HEK293 (cell line): ENCODE measurements around the gene TMEM150B.

Experiments
- CTCF ChIA-PET: fragments of 350-600 bp; formaldehyde crosslinking; extraction: SDS; loops from one replicate; lab custom pipeline; 2021; ENCODE audit warnings: antibody characterized with exemption; lab: Yijun Ruan, JAX
- POLR2A ChIA-PET: fragments of 300-600 bp; formaldehyde crosslinking; extraction: SDS; loops from one replicate; lab custom pipeline; 2020; ENCODE audit warnings: antibody characterized with exemption, inconsistent platforms; lab: Yijun Ruan, JAX
- H3K27ac ChIP-seq: fragments of 200-500 bp; sonication (Bioruptor generic); 2 replicates; pipeline ENCODE4 v1.5.1; 2014; ENCODE audit warnings: low read depth, low read length, control low read depth, inconsistent platforms; ENCODE audit errors: extremely low read depth
- H3K36me3 ChIP-seq, 2 experiments: fragments of 200-500 bp in 1 of 2; sonication (Bioruptor generic) in 1 of 2; 1 replicate in 1 of 2; 2 replicates in 1 of 2; pipeline ENCODE4 v1.5.1; 2014 to 2017; ENCODE audit warnings: inconsistent platforms in 2 of 2, low read length in 2 of 2; ENCODE audit not compliant: control insufficient read depth in 2 of 2, insufficient read depth in 1 of 2
- H3K4me1 ChIP-seq: fragments of 200-500 bp; sonication (Bioruptor generic); 2 replicates; pipeline ENCODE4 v1.5.1; 2014; ENCODE audit warnings: mild to moderate bottlenecking, low read length, inconsistent platforms; ENCODE audit not compliant: control insufficient read depth, insufficient read depth
- H3K4me3 ChIP-seq: 2 replicates; pipeline ENCODE4 v1.5.1; 2011; ENCODE audit warnings: low read depth, mild to moderate bottlenecking, control low read depth, low read length, moderate library complexity
- H3K9me3 ChIP-seq: fragments of 200-500 bp; sonication (Bioruptor generic); 2 replicates; pipeline ENCODE4 v1.5.1; 2014; ENCODE audit warnings: low read depth, low read length, inconsistent platforms; ENCODE audit not compliant: control insufficient read depth, insufficient read depth
- KLF8 ChIP-seq: fragments of 450-650 bp; formaldehyde crosslinking; IDR thresholded peaks from 2 replicates; pipeline ENCODE4 v1.5.1; 2016; ENCODE audit warnings: missing biosample characterization, missing genetic modification characterization
- SP2 ChIP-seq: fragments of 450-650 bp; formaldehyde crosslinking; IDR thresholded peaks from 2 replicates; pipeline ENCODE4 v1.5.1; 2016; ENCODE audit warnings: missing biosample characterization, missing genetic modification characterization
- TCF7L2 ChIP-seq: IDR thresholded peaks from 2 replicates; pipeline ENCODE4 v1.6.1; 2011; ENCODE audit warnings: low read depth, mild to moderate bottlenecking, inconsistent platforms, low read length, moderate library complexity, borderline replicate concordance
- TRIM28 ChIP-seq: IDR thresholded peaks from 2 replicates; pipeline ENCODE4 v1.6.1; 2011; ENCODE audit warnings: low read length, control low read depth, borderline replicate concordance
- ZBTB1 ChIP-seq: fragments of 450-650 bp; formaldehyde crosslinking; IDR thresholded peaks from 2 replicates; pipeline ENCODE4 v1.5.1; 2016; ENCODE audit warnings: missing biosample characterization, missing genetic modification characterization
- ZNF514 ChIP-seq: fragments of 450-650 bp; formaldehyde crosslinking; IDR thresholded peaks from 2 replicates; pipeline ENCODE4 v1.5.1; 2016; ENCODE audit warnings: missing biosample characterization, missing genetic modification characterization
- ZNF670 ChIP-seq: fragments of 450-650 bp; formaldehyde crosslinking; IDR thresholded peaks from 2 replicates; pipeline ENCODE4 v1.5.1; 2016; ENCODE audit warnings: missing biosample characterization, missing genetic modification characterization, low read depth
- ZSCAN23 ChIP-seq: fragments of 450-650 bp; formaldehyde crosslinking; IDR thresholded peaks from 2 replicates; pipeline ENCODE4 v1.5.1; 2016; ENCODE audit warnings: missing biosample characterization, missing genetic modification characterization
- ZXDB ChIP-seq: fragments of 450-650 bp; formaldehyde crosslinking; IDR thresholded peaks from 2 replicates; pipeline ENCODE4 v1.5.1; 2016; ENCODE audit warnings: missing biosample characterization, missing genetic modification characterization
- TF ChIP-seq, protein P1 (sequence below): fragments of 450-650 bp; formaldehyde crosslinking; IDR thresholded peaks from 2 replicates; pipeline ENCODE4 v1.5.1; 2016; ENCODE audit warnings: missing biosample characterization, missing genetic modification characterization
- TF ChIP-seq, protein P2 (sequence below): fragments of 450-650 bp; formaldehyde crosslinking; IDR thresholded peaks from 2 replicates; pipeline ENCODE4 v1.5.1; 2016; ENCODE audit warnings: missing biosample characterization, missing genetic modification characterization, low read depth
- TF ChIP-seq, protein P3 (sequence below): fragments of 450-650 bp; formaldehyde crosslinking; optimal IDR thresholded peaks from 2 replicates; pipeline ENCODE3; 2016; ENCODE audit warnings: missing biosample characterization, mild to moderate bottlenecking, missing genetic modification characterization
- TF ChIP-seq, protein P4 (sequence below): fragments of 450-650 bp; formaldehyde crosslinking; IDR thresholded peaks from 2 replicates; pipeline ENCODE4 v1.5.1; 2016; ENCODE audit warnings: missing biosample characterization, missing genetic modification characterization
- TF ChIP-seq, protein P5 (sequence below): fragments of 450-650 bp; formaldehyde crosslinking; conservative IDR thresholded peaks from 2 replicates; pipeline ENCODE4 v1.5.1; 2016; ENCODE audit warnings: low read depth, missing biosample characterization, missing genetic modification characterization

Gene TMEM150B

DNA sequence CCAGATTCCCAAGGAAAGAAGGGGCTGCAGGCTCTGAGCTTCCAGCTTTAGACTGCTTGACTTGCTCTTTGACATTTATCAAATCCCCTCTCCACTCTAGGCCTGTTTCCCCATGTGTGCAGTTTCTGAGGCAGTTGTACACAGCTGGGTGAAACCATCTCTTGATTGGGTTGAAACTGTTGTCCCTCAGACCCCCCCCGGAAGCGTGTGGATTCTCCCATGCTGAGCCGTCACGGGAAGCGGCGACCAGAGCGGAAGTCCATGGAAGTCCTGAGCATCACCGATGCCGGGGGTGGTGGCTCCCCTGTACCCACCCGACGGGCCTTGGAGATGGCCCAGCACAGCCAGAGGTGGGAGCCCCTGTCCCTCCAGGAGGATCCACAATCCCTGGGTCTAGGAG lies 21.7 kb downstream of the TMEM150B start:
- H3K4me3 ChIP-seq = no peak overlapping the region
- H3K4me1 ChIP-seq = peaks cover 3% of the 10 kb centered on the region; the same call in 1 of the 2 replicates
- H3K36me3 ChIP-seq = peaks cover 22 to 62% of the 10 kb centered on the region in 2 experiments; a peak in 2 of 3 replicates
- ChIA-PET CTCF (interaction anchor here (0.7 to 4.1 kb wide), 19 partner anchors 10 to 200 kb away, joined by 3 to 62 read pairs (median 10); partner anchors contain the start of genes GARIN5B, KMT5C and TMEM238), POLR2A (interaction anchor here (0.6 to 4.0 kb wide), 6 partner anchors 36 to 104 kb away, joined by 3 to 18 read pairs (median 4); partner anchors contain the start of genes KMT5C and UBE2S)
- TF ChIP-seq, protein P1, sequence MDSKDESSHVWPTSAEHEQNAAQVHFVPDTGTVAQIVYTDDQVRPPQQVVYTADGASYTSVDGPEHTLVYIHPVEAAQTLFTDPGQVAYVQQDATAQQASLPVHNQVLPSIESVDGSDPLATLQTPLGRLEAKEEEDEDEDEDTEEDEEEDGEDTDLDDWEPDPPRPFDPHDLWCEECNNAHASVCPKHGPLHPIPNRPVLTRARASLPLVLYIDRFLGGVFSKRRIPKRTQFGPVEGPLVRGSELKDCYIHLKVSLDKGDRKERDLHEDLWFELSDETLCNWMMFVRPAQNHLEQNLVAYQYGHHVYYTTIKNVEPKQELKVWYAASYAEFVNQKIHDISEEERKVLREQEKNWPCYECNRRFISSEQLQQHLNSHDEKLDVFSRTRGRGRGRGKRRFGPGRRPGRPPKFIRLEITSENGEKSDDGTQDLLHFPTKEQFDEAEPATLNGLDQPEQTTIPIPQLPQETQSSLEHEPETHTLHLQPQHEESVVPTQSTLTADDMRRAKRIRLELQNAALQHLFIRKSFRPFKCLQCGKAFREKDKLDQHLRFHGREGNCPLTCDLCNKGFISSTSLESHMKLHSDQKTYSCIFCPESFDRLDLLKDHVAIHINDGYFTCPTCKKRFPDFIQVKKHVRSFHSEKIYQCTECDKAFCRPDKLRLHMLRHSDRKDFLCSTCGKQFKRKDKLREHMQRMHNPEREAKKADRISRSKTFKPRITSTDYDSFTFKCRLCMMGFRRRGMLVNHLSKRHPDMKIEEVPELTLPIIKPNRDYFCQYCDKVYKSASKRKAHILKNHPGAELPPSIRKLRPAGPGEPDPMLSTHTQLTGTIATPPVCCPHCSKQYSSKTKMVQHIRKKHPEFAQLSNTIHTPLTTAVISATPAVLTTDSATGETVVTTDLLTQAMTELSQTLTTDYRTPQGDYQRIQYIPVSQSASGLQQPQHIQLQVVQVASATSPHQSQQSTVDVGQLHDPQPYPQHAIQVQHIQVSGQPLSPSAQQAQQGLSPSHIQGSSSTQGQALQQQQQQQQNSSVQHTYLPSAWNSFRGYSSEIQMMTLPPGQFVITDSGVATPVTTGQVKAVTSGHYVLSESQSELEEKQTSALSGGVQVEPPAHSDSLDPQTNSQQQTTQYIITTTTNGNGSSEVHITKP = peak; percentile 70
- no peak for TF ChIP-seq TRIM28
- 0 out of 2 replicates have a peak overlapping the region, but pooled peaks have one; percentile 13 for H3K27ac ChIP-seq
- H3K9me3 ChIP-seq = no peaks in the 10 kb centered on the region

DNA sequence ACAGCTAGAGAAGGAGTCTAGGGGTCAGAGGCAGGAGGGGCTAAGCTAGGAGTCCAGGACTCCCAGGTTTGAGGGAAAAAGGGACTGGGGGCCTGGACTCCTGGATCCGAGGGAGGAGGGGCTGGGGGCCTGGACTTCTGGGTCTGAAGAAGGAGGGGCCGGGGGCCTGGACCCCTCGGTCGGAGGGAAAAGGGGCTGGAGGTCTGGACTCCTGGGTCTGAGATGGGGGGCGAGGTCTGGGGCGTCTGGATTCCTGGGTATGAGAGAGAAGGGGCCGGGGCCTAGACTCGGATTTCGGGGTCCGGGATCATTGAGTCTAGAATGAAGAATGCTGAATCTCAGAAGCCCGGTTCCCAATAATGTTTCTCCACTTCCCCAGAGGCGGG lies 22.8 kb downstream of the TMEM150B start:
- ChIA-PET POLR2A (interaction anchor here (0.6 to 4.0 kb wide), 7 partner anchors 37 to 105 kb away, joined by 3 to 18 read pairs (median 4); partner anchors contain the start of genes KMT5C and UBE2S), CTCF (interaction anchor here (0.6 to 4.1 kb wide), 36 partner anchors 10 to 232 kb away, joined by 3 to 62 read pairs (median 5); partner anchors contain the start of genes GARIN5B, KMT5C, TMEM150B and TMEM238)
- H3K27ac ChIP-seq = no peak overlapping the region
- H3K4me3 ChIP-seq = no peak overlapping the region
- no peaks in the 10 kb centered on the region for H3K9me3 ChIP-seq
- H3K4me1 ChIP-seq = peaks cover 3% of the 10 kb centered on the region; the same call in 1 of the 2 replicates
- TF ChIP-seq, protein P2, sequence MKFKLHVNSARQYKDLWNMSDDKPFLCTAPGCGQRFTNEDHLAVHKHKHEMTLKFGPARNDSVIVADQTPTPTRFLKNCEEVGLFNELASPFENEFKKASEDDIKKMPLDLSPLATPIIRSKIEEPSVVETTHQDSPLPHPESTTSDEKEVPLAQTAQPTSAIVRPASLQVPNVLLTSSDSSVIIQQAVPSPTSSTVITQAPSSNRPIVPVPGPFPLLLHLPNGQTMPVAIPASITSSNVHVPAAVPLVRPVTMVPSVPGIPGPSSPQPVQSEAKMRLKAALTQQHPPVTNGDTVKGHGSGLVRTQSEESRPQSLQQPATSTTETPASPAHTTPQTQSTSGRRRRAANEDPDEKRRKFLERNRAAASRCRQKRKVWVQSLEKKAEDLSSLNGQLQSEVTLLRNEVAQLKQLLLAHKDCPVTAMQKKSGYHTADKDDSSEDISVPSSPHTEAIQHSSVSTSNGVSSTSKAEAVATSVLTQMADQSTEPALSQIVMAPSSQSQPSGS (tag by site-specific recombination) = no peak
- TF ChIP-seq ZXDB (tag by site-specific recombination) = no peak
- TF ChIP-seq ZNF670 (tag by site-specific recombination) = no peak
- H3K36me3 ChIP-seq = peaks cover 13 to 60% of the 10 kb centered on the region in 2 experiments; a peak in 2 of 3 replicates

DNA sequence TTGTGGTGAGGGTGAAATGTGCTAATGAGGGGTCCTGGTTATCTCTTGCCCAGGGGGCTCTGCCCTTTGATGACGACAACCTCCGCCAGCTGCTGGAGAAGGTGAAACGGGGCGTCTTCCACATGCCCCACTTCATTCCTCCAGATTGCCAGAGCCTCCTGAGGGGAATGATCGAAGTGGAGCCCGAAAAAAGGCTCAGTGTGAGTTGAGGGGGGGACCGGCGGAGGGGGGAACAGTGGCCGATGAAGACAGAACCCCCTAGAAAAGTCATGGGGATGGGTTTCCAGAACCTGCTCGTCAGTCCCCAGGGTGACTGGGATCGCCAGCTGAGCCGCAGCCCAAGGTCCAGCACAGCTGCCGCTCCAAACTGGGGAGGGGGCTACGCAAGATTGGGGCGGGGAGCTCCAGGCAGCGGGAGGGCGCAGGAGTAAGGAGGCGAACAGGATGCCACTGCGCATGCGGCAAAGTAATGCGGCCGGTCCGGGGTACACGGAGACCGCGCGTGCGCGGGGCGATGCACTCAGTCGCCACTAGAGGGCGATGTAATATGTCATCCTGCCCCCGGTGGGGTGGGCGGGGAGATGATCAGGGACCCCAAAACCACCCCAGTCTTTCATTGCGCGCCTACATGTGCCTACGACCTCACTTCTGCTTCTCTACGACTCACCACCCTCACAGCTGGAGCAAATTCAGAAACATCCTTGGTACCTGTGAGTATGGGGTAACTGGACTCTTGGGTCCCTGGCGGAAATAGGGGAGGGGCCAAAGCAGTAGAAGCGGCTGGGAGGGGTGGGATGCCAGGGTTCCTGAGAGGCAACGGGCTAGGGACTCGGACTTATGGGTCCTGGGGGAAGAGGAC lies 23.5 kb downstream of the TMEM150B start:
- H3K36me3 ChIP-seq = peaks cover 9 to 57% of the 10 kb centered on the region in 2 experiments; a peak in 2 of 3 replicates
- no peak overlapping the region; the same call in 1 of the 2 replicates for H3K27ac ChIP-seq
- TF ChIP-seq ZNF514 (tag by site-specific recombination) (no peak), SP2 (tag by site-specific recombination) (no peak), ZBTB1 (tag by site-specific recombination) (no peak), TCF7L2 (no peak), ZSCAN23 (tag by site-specific recombination) (no peak), KLF8 (tag by site-specific recombination) (no peak)
- TF ChIP-seq, protein P3, sequence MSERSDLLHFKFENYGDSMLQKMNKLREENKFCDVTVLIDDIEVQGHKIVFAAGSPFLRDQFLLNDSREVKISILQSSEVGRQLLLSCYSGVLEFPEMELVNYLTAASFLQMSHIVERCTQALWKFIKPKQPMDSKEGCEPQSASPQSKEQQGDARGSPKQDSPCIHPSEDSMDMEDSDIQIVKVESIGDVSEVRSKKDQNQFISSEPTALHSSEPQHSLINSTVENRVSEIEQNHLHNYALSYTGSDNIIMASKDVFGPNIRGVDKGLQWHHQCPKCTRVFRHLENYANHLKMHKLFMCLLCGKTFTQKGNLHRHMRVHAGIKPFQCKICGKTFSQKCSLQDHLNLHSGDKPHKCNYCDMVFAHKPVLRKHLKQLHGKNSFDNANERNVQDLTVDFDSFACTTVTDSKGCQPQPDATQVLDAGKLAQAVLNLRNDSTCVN (tag by site-specific recombination) = peak; percentile 19
- TF ChIP-seq, protein P4, sequence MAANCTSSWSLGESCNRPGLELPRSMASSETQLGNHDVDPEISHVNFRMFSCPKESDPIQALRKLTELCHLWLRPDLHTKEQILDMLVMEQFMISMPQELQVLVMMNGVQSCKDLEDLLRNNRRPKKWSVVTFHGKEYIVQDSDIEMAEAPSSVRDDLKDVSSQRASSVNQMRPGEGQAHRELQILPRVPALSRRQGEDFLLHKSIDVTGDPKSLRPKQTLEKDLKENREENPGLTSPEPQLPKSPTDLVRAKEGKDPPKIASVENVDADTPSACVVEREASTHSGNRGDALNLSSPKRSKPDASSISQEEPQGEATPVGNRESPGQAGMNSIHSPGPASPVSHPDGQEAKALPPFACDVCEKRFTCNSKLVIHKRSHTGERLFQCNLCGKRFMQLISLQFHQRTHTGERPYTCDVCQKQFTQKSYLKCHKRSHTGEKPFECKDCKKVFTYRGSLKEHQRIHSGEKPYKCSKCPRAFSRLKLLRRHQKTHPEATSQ (tag by site-specific recombination) = no peak
- TF ChIP-seq, protein P5, sequence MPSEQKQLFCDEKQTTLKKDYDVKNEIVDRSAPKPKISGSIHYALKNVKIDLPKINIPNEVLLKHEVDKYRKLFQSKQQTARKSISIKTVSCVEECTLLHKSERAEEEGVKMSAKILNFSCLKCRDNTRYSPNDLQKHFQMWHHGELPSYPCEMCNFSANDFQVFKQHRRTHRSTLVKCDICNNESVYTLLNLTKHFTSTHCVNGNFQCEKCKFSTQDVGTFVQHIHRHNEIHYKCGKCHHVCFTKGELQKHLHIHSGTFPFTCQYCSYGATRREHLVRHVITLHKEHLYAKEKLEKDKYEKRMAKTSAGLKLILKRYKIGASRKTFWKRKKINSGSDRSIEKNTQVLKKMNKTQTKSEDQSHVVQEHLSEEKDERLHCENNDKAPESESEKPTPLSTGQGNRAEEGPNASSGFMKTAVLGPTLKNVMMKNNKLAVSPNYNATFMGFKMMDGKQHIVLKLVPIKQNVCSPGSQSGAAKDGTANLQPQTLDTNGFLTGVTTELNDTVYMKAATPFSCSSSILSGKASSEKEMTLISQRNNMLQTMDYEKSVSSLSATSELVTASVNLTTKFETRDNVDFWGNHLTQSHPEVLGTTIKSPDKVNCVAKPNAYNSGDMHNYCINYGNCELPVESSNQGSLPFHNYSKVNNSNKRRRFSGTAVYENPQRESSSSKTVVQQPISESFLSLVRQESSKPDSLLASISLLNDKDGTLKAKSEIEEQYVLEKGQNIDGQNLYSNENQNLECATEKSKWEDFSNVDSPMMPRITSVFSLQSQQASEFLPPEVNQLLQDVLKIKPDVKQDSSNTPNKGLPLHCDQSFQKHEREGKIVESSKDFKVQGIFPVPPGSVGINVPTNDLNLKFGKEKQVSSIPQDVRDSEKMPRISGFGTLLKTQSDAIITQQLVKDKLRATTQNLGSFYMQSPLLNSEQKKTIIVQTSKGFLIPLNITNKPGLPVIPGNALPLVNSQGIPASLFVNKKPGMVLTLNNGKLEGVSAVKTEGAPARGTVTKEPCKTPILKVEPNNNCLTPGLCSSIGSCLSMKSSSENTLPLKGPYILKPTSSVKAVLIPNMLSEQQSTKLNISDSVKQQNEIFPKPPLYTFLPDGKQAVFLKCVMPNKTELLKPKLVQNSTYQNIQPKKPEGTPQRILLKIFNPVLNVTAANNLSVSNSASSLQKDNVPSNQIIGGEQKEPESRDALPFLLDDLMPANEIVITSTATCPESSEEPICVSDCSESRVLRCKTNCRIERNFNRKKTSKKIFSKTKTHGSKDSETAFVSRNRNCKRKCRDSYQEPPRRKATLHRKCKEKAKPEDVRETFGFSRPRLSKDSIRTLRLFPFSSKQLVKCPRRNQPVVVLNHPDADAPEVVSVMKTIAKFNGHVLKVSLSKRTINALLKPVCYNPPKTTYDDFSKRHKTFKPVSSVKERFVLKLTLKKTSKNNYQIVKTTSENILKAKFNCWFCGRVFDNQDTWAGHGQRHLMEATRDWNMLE (tag by site-specific recombination) = no peak

More for the DNA sequence above, 23.5 kb downstream of the TMEM150B start:
- Histone ChIP-seq H3K4me1 (peaks cover 3% of the 10 kb centered on the region; the same call in 1 of the 2 replicates), H3K9me3 (no peaks in the 10 kb centered on the region), H3K4me3 (peak overlapping the region; percentile 18)
- ChIA-PET CTCF (interaction anchor here (0.5 to 4.1 kb wide), 54 partner anchors 9 to 901 kb away, joined by 3 to 62 read pairs (median 4); partner anchors contain the start of genes DNAAF3, FIZ1, KMT5C and TMEM150B), POLR2A (interaction anchor here (0.6 to 4.0 kb wide), 13 partner anchors 19 to 156 kb away, joined by 3 to 18 read pairs (median 4); partner anchors contain the start of genes HSPBP1, KMT5C and UBE2S)
